Naive B cell (primary cell): Measurements from ENCODE around the gene KRTAP21-1. TPM values are rescaled to one million over a fixed set of nuclear protein-coding genes. Genes with fewer than 3 reads are reported as not detected.

ENCODE experiments used
- ATAC-seq, 2 donors: fragments of 150-1000 bp; cut with Tn5 transposase; 2 replicates each; pipeline ENCODE4 v1.10.0; 2021; ENCODE audit warnings: low read depth in 2 of 2, mild to moderate bottlenecking in 2 of 2, moderate library complexity in 2 of 2
- DNase-seq: peaks from one replicate; pipeline ENCODE4 v3.0.0; 2022
- H3K27ac Mint-ChIP-seq, 6 donors: one replicate each; pipeline ENCODE4 v1.8.0; 2020 to 2022; ENCODE audit warnings: mild to moderate bottlenecking in 6 of 6, mixed read lengths in 6 of 6, moderate library complexity in 5 of 6, inconsistent platforms in 2 of 6
- H3K27me3 Mint-ChIP-seq, 3 donors: one replicate each; pipeline ENCODE4 v1.8.0; 2021 to 2022; ENCODE audit warnings: mixed read lengths in 3 of 3, mild to moderate bottlenecking in 1 of 3
- H3K36me3 Mint-ChIP-seq, 2 donors: one replicate each; pipeline ENCODE4 v1.8.0; 2020 to 2022; ENCODE audit warnings: mixed read lengths in 2 of 2, inconsistent platforms in 1 of 2, mild to moderate bottlenecking in 1 of 2
- H3K4me1 Mint-ChIP-seq, 3 donors: one replicate each; pipeline ENCODE4 v1.8.0; 2020 to 2022; ENCODE audit warnings: mixed read lengths in 3 of 3, inconsistent platforms in 1 of 3, mild to moderate bottlenecking in 1 of 3, moderate library complexity in 1 of 3
- H3K4me3 Mint-ChIP-seq, 8 donors: one replicate each; pipeline ENCODE4 v1.8.0; 2020 to 2022; ENCODE audit warnings: mild to moderate bottlenecking in 8 of 8, mixed read lengths in 8 of 8, moderate library complexity in 8 of 8, inconsistent platforms in 2 of 8
- H3K9me3 Mint-ChIP-seq, 7 donors: one replicate each; pipeline ENCODE4 v1.8.0; 2020 to 2022; ENCODE audit warnings: mixed read lengths in 7 of 7, mild to moderate bottlenecking in 5 of 7, inconsistent platforms in 2 of 7, moderate library complexity in 1 of 7
- polyA plus RNA-seq, 6 donors: library from polyadenylated mRNA; unstranded; fragments of 300-500 nt; fragmentation: Illumina TruSeq; gene quantifications; one replicate each; pipeline ENCODE4 v1.2.3, GENCODE V29; 2021; ENCODE audit warnings: low read depth in 6 of 6

KRTAP21-1 gene
- polyA plus RNA-seq, 6 donors from 2014 or later = not detected

DNA sequence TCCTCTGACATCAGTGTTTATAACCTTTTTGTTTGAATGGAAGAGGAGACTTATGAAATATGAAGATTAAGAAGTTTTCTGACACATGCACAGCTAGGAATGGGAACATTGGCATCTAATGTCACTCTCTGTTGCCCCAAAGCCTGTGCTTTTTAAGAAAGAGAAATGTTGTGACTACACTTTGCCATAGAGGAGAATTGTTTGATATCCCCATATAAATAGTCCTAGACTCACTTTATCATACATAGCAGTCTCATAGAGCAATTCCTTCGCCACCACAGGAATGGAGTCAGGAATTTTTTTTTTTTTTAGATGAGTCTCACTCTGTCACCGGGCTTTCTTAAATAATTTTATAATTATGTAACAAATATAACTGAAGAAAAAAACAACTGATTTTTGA, 38.1 kb downstream of the KRTAP21-1 start:
- Mint-ChIP-seq H3K27ac (no peak overlapping the region), H3K9me3 (peaks cover 0 to 8% (median 3%) of the 10 kb centered on the region in 7 donors), H3K27me3 (no peaks in the 10 kb centered on the region), H3K4me1 (no peaks in the 10 kb centered on the region), H3K36me3 (no peaks in the 10 kb centered on the region), H3K4me3 (no peak overlapping the region)
- DNase-seq (no peak), ATAC-seq (no peak)

GRCh38 chr21:30714946-30715345, 40.3 kb downstream of the KRTAP21-1 start:
- ATAC-seq (no peak), DNase-seq (no peak)
- Mint-ChIP-seq H3K27me3 (no peaks in the 10 kb centered on the region), H3K4me3 (no peak overlapping the region), H3K27ac (no peak overlapping the region), H3K4me1 (no peaks in the 10 kb centered on the region), H3K9me3 (peaks cover 2 to 11% (median 5%) of the 10 kb centered on the region in 7 donors), H3K36me3 (no peaks in the 10 kb centered on the region)

DNA sequence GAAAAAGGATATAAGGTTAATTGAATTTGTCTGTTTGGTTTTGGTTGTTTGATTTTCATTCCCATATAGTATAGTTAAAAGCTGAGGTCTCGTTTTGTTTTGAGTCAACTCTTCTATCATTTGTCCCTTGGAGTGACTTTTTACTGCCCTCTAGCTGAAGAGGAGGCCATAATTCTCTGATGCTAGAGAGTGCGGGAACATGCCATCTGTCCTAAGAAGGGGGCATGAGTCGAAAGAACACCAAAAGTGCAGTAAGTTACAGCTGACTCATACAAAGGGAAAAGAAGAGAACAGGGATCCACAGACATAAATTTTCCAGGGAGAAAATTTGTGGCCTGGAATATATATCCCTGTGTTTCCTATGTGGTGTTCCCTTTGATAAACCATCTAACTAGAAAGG, 40.8 kb downstream of the KRTAP21-1 start:
- no peaks in the 10 kb centered on the region for H3K27me3 Mint-ChIP-seq
- no peak for DNase-seq
- no peak overlapping the region for H3K27ac Mint-ChIP-seq
- no peaks in the 10 kb centered on the region for H3K36me3 Mint-ChIP-seq
- ATAC-seq = no peak
- H3K4me1 Mint-ChIP-seq = no peaks in the 10 kb centered on the region
- H3K4me3 Mint-ChIP-seq = no peak overlapping the region
- peaks cover 2 to 11% (median 5%) of the 10 kb centered on the region in 7 donors for H3K9me3 Mint-ChIP-seq

DNA sequence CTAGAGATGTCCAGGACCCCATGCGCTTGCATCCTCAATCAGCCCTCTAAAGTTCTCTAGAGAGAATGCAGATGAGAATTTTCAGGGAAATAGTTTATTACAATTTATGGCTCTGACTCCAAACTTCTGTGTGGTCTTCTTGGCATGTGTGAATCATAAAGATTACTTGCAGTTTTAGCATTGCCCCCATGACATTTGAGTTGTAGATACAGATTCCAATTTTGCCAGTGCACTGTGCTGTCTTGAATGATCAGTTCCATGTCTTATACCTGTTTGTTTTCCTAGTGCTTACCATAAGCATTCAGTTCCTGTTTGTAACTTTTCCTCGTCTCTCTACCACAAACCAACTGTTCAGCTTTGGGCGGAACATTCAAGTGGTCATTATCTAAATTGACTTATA, 41.5 kb downstream of the KRTAP21-1 start:
- no peak for ATAC-seq
- DNase-seq = no peak
- H3K9me3 Mint-ChIP-seq = peaks cover 2 to 11% (median 5%) of the 10 kb centered on the region in 7 donors
- no peak overlapping the region for H3K4me3 Mint-ChIP-seq
- no peaks in the 10 kb centered on the region for H3K27me3 Mint-ChIP-seq
- H3K27ac Mint-ChIP-seq = no peak overlapping the region
- no peaks in the 10 kb centered on the region for H3K36me3 Mint-ChIP-seq
- no peaks in the 10 kb centered on the region for H3K4me1 Mint-ChIP-seq

- no peaks in the 10 kb centered on the region for H3K4me1 Mint-ChIP-seq
- DNase-seq = no peak
- no peaks in the 10 kb centered on the region for H3K27me3 Mint-ChIP-seq
- ATAC-seq = no peak
- H3K36me3 Mint-ChIP-seq = no peaks in the 10 kb centered on the region
- H3K4me3 Mint-ChIP-seq = no peak overlapping the region
- H3K9me3 Mint-ChIP-seq = peaks cover 0 to 11% (median 5%) of the 10 kb centered on the region in 7 donors
- H3K27ac Mint-ChIP-seq = no peak overlapping the region
These were observed 44.7 kb downstream of the KRTAP21-1 start for GRCh38 chr21:30710499-30710898.

DNA sequence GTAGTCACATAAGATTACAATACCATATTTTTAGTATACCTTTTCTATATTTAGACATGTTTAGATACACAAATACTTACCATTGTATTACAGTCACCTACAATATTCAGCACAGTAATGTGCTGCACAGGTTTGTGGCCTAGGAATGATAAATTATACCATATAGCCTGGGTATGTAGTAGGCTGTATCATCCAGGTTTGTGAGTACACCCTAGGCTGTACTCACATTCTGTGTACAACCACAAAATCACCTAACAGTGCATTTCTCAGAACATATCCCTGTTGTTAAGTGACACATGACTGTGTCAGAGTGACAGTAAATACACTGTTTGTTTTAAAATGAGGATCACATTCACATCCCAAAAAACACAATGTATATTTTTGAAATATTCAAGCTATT, 47.8 kb downstream of the KRTAP21-1 start:
- Mint-ChIP-seq H3K4me3 (no peak overlapping the region), H3K4me1 (no peaks in the 10 kb centered on the region), H3K36me3 (no peaks in the 10 kb centered on the region), H3K9me3 (peaks cover 0 to 11% (median 5%) of the 10 kb centered on the region in 7 donors), H3K27ac (no peak overlapping the region), H3K27me3 (no peaks in the 10 kb centered on the region)
- DNase-seq (no peak), ATAC-seq (no peak)

Other genes starting within 250 kb of the KRTAP21-1 start
- not detected for gene KRTAP19-6, start 213.6 kb downstream of the KRTAP21-1 start, polyA plus RNA-seq
- not detected for gene KRTAP19-7, start 194.1 kb downstream of the KRTAP21-1 start, polyA plus RNA-seq
- gene KRTAP22-2, start 165.0 kb downstream of the KRTAP21-1 start, polyA plus RNA-seq = not detected
- not detected for gene KRTAP6-3, start 163.0 kb downstream of the KRTAP21-1 start, polyA plus RNA-seq
- gene KRTAP6-2, start 156.5 kb downstream of the KRTAP21-1 start, polyA plus RNA-seq = not detected
- gene KRTAP22-1, start 154.3 kb downstream of the KRTAP21-1 start, polyA plus RNA-seq = not detected
- gene KRTAP6-1, start 141.5 kb downstream of the KRTAP21-1 start, polyA plus RNA-seq = not detected
- gene KRTAP20-1, start 139.0 kb downstream of the KRTAP21-1 start, polyA plus RNA-seq = not detected
- gene KRTAP20-4, start 134.8 kb downstream of the KRTAP21-1 start, polyA plus RNA-seq = not detected
- gene KRTAP20-2, start 120.2 kb downstream of the KRTAP21-1 start, polyA plus RNA-seq = not detected
- gene KRTAP20-3, start 112.6 kb downstream of the KRTAP21-1 start, polyA plus RNA-seq = not detected
- not detected for gene KRTAP21-3, start 36.7 kb downstream of the KRTAP21-1 start, polyA plus RNA-seq
- gene KRTAP21-2, start 8.2 kb downstream of the KRTAP21-1 start, polyA plus RNA-seq = not detected
- not detected for gene KRTAP8-1, start 57.8 kb upstream of the KRTAP21-1 start, polyA plus RNA-seq
- gene KRTAP7-1, start 74.3 kb upstream of the KRTAP21-1 start, polyA plus RNA-seq = not detected
- not detected for gene KRTAP11-1, start 126.2 kb upstream of the KRTAP21-1 start, polyA plus RNA-seq